HepG2 (cell line): ENCODE data around the gene ITGB6. TPM values are rescaled to one million over a fixed set of nuclear protein-coding genes. Genes with fewer than 3 reads are reported as not detected.
A peak's percentile ranks its signal among the peaks of the same experiment; 100 is the strongest.

Source experiments
- ATAC-seq: fragments of 200-7000 bp; cut with Tn5 transposase; 3 replicates; pipeline ENCODE4 v1.9.1; 2020; ENCODE audit warnings: mild to moderate bottlenecking, moderate library complexity
- BruUV-seq: library from RNA; stranded (reverse); fragments of 400-500 nt; replicated peaks from 2 replicates; lab custom pipeline; 2021; lab: Mats Ljungman, UMichigan
- CTCF ChIA-PET: fragments of 300-600 bp; formaldehyde crosslinking; extraction: SDS; loops from one replicate; lab custom pipeline; 2021; ENCODE audit warnings: low total read pairs, inconsistent platforms, low intra/inter-chr PET ratio; lab: Yijun Ruan, JAX
- POLR2A ChIA-PET: fragments of 350-600 bp; sonication (Branson Sonifier 250); formaldehyde crosslinking; loops from one replicate; lab custom pipeline; 2020; ENCODE audit warnings: antibody characterized with exemption, inconsistent platforms; lab: Yijun Ruan, JAX
- DNase-seq: peaks from one replicate; pipeline ENCODE4 v3.0.0-alpha.2; 2015; ENCODE audit warnings: low spot score
- FAIRE-seq: peaks from 3 replicates; lab custom pipeline; 2011; peaks lifted over from hg19 to GRCh38; lab: Jason Lieb, UNC
- H2AFZ ChIP-seq: one replicate; pipeline ENCODE4 v1.6.1; 2011; ENCODE audit warnings: low read length, inconsistent platforms
- H3K27ac ChIP-seq: fragments of 300-600 bp; 3 replicates; pipeline ENCODE4 v1.8.0; 2011; ENCODE audit warnings: mixed run types, mild to moderate bottlenecking, mixed read lengths, low read length, inconsistent platforms; ENCODE audit not compliant: insufficient read depth; ENCODE audit errors: extremely low read length
- H3K27me3 ChIP-seq, 2 experiments: fragments of 200-600 bp in 1 of 2; 2 replicates in 1 of 2; 3 replicates in 1 of 2; pipeline versions ENCODE4 v1.6.0 to v1.8.0; 2011; ENCODE audit warnings: low read length in 2 of 2, mild to moderate bottlenecking in 2 of 2, moderate library complexity in 2 of 2, inconsistent platforms in 1 of 2; ENCODE audit not compliant: insufficient read depth in 2 of 2, control insufficient read depth in 1 of 2
- H3K36me3 ChIP-seq, 2 experiments: fragments of 200-600 bp in 1 of 2; replicated peaks in 1 of 2; 2 replicates in 1 of 2; 3 replicates in 1 of 2; pipeline versions ENCODE4 v1.5.1 to v1.8.0; 2011; ENCODE audit warnings: low read length in 2 of 2, inconsistent platforms in 1 of 2; ENCODE audit not compliant: insufficient read depth in 2 of 2, control insufficient read depth in 1 of 2
- H3K4me1 ChIP-seq: 2 replicates; pipeline ENCODE4 v1.5.1; 2012; ENCODE audit warnings: low read length, inconsistent platforms; ENCODE audit not compliant: insufficient read depth
- H3K4me2 ChIP-seq: 2 replicates; pipeline ENCODE4 v1.6.0; 2011; ENCODE audit warnings: low read depth, low read length, inconsistent platforms
- H3K4me3 ChIP-seq, 3 experiments: fragments of 200-600 bp in 1 of 3; sonication (generic), shearing (Covaris generic) in 1 of 3; replicated peaks in 1 of 3; 2 replicates each; pipeline ENCODE4 v1.5.1; 2011 to 2016; ENCODE audit warnings: low read length in 3 of 3, inconsistent platforms in 2 of 3, low read depth in 2 of 3, mild to moderate bottlenecking in 2 of 3, control low read depth in 1 of 3, mixed read lengths in 1 of 3; ENCODE audit not compliant: insufficient read depth in 1 of 3
- H3K79me2 ChIP-seq: one replicate; pipeline ENCODE4 v1.6.1; 2011; ENCODE audit warnings: low read length, inconsistent platforms; ENCODE audit not compliant: insufficient read depth
- H3K9ac ChIP-seq: 2 replicates; pipeline ENCODE4 v1.6.0; 2011; ENCODE audit warnings: mild to moderate bottlenecking, low read depth, low read length, inconsistent platforms; ENCODE audit not compliant: insufficient read depth
- H3K9me3 ChIP-seq: 2 replicates; pipeline ENCODE4 v1.5.1; 2012; ENCODE audit warnings: mild to moderate bottlenecking, low read length
- H4K20me1 ChIP-seq: 2 replicates; pipeline ENCODE4 v1.6.0; 2011; ENCODE audit warnings: inconsistent platforms, mild to moderate bottlenecking, low read length, moderate library complexity; ENCODE audit not compliant: insufficient read depth
- FOSL2 ChIP-seq: sonication (generic); formaldehyde crosslinking; IDR thresholded peaks from 2 replicates; pipeline ENCODE4 v1.4.0; 2020; ENCODE audit warnings: missing genetic modification reagents
- JUNB ChIP-seq: sonication (generic); formaldehyde crosslinking; IDR thresholded peaks from 2 replicates; pipeline ENCODE4 v1.8.0; 2022; ENCODE audit warnings: missing genetic modification reagents, mild to moderate bottlenecking, borderline replicate concordance
- REPIN1 ChIP-seq: sonication (generic); formaldehyde crosslinking; IDR thresholded peaks from 2 replicates; pipeline ENCODE4 v1.8.0; 2022; ENCODE audit warnings: missing genetic modification reagents, low read depth, mild to moderate bottlenecking, borderline replicate concordance
- SRSF1 ChIP-seq: fragments of 200-400 bp; formaldehyde crosslinking; optimal IDR thresholded peaks from 2 replicates; pipeline ENCODE3; 2017; ENCODE audit warnings: mild to moderate bottlenecking, low read depth, low read length, moderate library complexity
- WGBS: methylation state at CpG from one replicate; pipeline ENCODE4 v1.1.6; 2017; ENCODE audit warnings: low lambda C conversion rate; 5-methylcytosine and 5-hydroxymethylcytosine counted together
- in situ Hi-C: cut with HindIII; loops from 2 replicates; pipeline ENCODE4 v1.10.0; 2017; ENCODE audit warnings: low pct_unique_long_range_greater_than_20kb; ENCODE audit not compliant: extremely low pct_ligation_motif_present
- intact Hi-C: fragments of 100-400 bp; cut with micrococcal nuclease; formaldehyde crosslinking; loops from one replicate; pipeline ENCODE4 v1.10.0; 2022; ENCODE audit not compliant: unreplicated experiment
- polyA plus RNA-seq, 8 experiments: library from polyadenylated mRNA; depleted of rRNA in 3 of 8; stranded (reverse) in 7 of 8; unstranded in 1 of 8; fragments of >200 nt; fragmentation: Illumina TruSeq in 4 of 8; extraction: Trizol in 4 of 8; gene quantifications; 2 replicates each; pipeline versions ENCODE4 v1.2.1 to v1.2.3, GENCODE V29; 2011 to 2016; ENCODE audit warnings: low read depth in 4 of 8, missing spikeins in 1 of 8, mixed read lengths in 1 of 8; ENCODE audit not compliant: insufficient read depth in 1 of 8
- total RNA-seq, 5 experiments: library from RNA; depleted of rRNA; stranded (reverse); fragments of >200 nt; fragmentation: Illumina TruSeq; extraction: Trizol; gene quantifications; 2 replicates each; pipeline ENCODE4 v1.2.3, GENCODE V29; 2016; ENCODE audit warnings: low read depth in 1 of 5
- TF ChIP-seq, protein P1 (sequence below): sonication (generic); formaldehyde crosslinking; IDR thresholded peaks from 2 replicates; pipeline ENCODE4 v1.4.0; 2020; ENCODE audit warnings: missing genetic modification reagents
- TF ChIP-seq, protein P2 (sequence below): sonication (generic); formaldehyde crosslinking; IDR thresholded peaks from 2 replicates; pipeline ENCODE4 v1.4.0; 2020; ENCODE audit warnings: missing genetic modification reagents
- TF ChIP-seq, protein P3 (sequence below): sonication (generic); formaldehyde crosslinking; IDR thresholded peaks from 2 replicates; pipeline ENCODE4 v1.8.1; 2023; ENCODE audit warnings: mild to moderate bottlenecking, missing genetic modification reagents, borderline replicate concordance

The ITGB6 gene
- total and polyA plus RNA-seq, 2 of the 13 experiments (the other 11 are each of a cell fraction or from before 2014, with no cell fraction given) = not detected

DNA sequence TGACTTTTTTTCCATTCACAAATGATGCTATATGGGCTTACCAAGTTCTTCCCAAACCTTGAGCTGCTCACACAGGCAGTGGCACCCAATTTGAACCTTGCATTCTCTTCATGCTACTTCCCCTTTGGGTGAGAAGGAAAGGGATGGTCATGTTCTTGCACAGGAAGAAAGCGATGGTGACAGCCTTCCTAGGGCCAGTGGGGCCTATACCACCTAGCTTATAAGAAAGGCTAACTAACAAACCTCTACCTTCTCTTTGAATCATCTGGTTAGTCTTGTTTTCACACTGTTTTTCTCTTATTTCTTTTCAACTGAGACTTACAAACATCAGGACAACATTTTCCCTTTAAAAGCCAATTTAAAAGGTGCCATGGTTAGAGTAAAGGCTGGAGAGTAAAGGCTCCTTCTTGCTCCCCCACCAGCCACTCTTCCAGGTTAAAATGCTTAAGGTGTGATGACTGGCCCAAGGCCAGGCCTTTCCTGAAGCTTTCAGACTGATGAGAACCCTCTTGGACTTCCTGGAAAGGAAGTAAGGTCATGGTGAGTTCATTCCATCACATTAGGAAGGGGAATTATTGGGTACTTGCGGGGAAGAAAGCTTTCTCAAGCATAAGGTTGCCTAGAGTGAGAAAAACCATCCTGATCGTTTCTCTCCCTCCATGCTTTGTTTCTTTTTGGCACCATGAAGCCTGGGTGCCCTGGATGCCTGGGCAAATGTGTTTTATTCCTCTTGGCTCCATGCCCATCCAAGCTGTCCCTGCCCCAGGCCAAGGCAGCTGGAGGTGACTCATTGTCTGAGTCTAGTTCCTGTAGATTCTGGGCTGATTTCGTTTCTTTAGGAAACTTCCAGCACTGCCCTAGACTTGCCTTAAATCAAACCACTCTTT is 41.4 kb upstream of the ITGB6 start:
- 7% methylated on average over 4 of the region's 4 CpGs for WGBS
- in situ Hi-C loops = no loop called here

More for the DNA sequence above, 41.4 kb upstream of the ITGB6 start:
- no peak for DNase-seq
- CTCF ChIA-PET = no interaction called here
- intact Hi-C loops = no loop called here
- no peaks in the 10 kb centered on the region for H3K36me3 ChIP-seq
- no peak overlapping the region for H3K4me3 ChIP-seq
- no peak for FAIRE-seq
- H3K4me1 ChIP-seq = no peaks in the 10 kb centered on the region
- H3K9me3 ChIP-seq = no peaks in the 10 kb centered on the region
- no peaks in the 10 kb centered on the region for H3K79me2 ChIP-seq
- H3K9ac ChIP-seq = no peak overlapping the region
- H3K4me2 ChIP-seq = no peak overlapping the region
- no peak for ATAC-seq
- TF ChIP-seq REPIN1 (CRISPR knock-in tag) (no peak), SRSF1 (no peak), FOSL2 (peak; percentile 63), JUNB (no peak)
- TF ChIP-seq, protein P1, sequence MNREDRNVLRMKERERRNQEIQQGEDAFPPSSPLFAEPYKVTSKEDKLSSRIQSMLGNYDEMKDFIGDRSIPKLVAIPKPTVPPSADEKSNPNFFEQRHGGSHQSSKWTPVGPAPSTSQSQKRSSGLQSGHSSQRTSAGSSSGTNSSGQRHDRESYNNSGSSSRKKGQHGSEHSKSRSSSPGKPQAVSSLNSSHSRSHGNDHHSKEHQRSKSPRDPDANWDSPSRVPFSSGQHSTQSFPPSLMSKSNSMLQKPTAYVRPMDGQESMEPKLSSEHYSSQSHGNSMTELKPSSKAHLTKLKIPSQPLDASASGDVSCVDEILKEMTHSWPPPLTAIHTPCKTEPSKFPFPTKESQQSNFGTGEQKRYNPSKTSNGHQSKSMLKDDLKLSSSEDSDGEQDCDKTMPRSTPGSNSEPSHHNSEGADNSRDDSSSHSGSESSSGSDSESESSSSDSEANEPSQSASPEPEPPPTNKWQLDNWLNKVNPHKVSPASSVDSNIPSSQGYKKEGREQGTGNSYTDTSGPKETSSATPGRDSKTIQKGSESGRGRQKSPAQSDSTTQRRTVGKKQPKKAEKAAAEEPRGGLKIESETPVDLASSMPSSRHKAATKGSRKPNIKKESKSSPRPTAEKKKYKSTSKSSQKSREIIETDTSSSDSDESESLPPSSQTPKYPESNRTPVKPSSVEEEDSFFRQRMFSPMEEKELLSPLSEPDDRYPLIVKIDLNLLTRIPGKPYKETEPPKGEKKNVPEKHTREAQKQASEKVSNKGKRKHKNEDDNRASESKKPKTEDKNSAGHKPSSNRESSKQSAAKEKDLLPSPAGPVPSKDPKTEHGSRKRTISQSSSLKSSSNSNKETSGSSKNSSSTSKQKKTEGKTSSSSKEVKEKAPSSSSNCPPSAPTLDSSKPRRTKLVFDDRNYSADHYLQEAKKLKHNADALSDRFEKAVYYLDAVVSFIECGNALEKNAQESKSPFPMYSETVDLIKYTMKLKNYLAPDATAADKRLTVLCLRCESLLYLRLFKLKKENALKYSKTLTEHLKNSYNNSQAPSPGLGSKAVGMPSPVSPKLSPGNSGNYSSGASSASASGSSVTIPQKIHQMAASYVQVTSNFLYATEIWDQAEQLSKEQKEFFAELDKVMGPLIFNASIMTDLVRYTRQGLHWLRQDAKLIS (CRISPR knock-in tag) = no peak
- TF ChIP-seq, protein P2, sequence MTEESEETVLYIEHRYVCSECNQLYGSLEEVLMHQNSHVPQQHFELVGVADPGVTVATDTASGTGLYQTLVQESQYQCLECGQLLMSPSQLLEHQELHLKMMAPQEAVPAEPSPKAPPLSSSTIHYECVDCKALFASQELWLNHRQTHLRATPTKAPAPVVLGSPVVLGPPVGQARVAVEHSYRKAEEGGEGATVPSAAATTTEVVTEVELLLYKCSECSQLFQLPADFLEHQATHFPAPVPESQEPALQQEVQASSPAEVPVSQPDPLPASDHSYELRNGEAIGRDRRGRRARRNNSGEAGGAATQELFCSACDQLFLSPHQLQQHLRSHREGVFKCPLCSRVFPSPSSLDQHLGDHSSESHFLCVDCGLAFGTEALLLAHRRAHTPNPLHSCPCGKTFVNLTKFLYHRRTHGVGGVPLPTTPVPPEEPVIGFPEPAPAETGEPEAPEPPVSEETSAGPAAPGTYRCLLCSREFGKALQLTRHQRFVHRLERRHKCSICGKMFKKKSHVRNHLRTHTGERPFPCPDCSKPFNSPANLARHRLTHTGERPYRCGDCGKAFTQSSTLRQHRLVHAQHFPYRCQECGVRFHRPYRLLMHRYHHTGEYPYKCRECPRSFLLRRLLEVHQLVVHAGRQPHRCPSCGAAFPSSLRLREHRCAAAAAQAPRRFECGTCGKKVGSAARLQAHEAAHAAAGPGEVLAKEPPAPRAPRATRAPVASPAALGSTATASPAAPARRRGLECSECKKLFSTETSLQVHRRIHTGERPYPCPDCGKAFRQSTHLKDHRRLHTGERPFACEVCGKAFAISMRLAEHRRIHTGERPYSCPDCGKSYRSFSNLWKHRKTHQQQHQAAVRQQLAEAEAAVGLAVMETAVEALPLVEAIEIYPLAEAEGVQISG (CRISPR knock-in tag) = no peak
- TF ChIP-seq, protein P3, sequence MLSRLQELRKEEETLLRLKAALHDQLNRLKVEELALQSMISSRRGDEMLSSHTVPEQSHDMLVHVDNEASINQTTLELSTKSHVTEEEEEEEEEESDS (CRISPR knock-in tag) = no peak
- BruUV-seq = no TSS peak
- POLR2A ChIA-PET = no interaction called here
- H4K20me1 ChIP-seq = no peaks in the 10 kb centered on the region
- no peaks in the 10 kb centered on the region; a peak in 1 of 5 replicates for H3K27me3 ChIP-seq
- no peak overlapping the region for H3K27ac ChIP-seq
- no peak overlapping the region for H2AFZ ChIP-seq
